Esophagus muscularis mucosa (tissue), 4 donors: ENCODE data around the gene ERICH6. TPM values are rescaled to one million over a fixed set of nuclear protein-coding genes. Genes with fewer than 3 reads are reported as not detected.

Experiments
- DNase-seq: peaks from one replicate; pipeline ENCODE4 v3.0.0-alpha.2; 2017; ENCODE audit errors: extremely low spot score
- H3K27ac ChIP-seq, 4 donors: fragments of 200-600 bp; sonication (generic); replicated peaks in 1 of 4; 1 replicate in 3 of 4; 2 replicates in 1 of 4; pipeline ENCODE4 v1.5.1; 2016 to 2019; ENCODE audit warnings: mild to moderate bottlenecking in 1 of 4
- H3K27me3 ChIP-seq, 4 donors: fragments of 200-600 bp; sonication (generic); one replicate each; pipeline versions ENCODE4 v1.5.1 to v1.6.0; 2016 to 2019
- H3K36me3 ChIP-seq, 4 donors: fragments of 200-600 bp; sonication (generic); one replicate each; pipeline ENCODE4 v1.5.1; 2016 to 2019
- H3K4me1 ChIP-seq, 4 donors: fragments of 200-600 bp; sonication (generic); one replicate each; pipeline ENCODE4 v1.5.1; 2016 to 2019
- H3K4me3 ChIP-seq, 4 donors: fragments of 200-600 bp; sonication (generic); 1 replicate in 2 of 4; 2 replicates in 2 of 4; pipeline ENCODE4 v1.5.1; 2016 to 2019; ENCODE audit warnings: mild to moderate bottlenecking in 4 of 4, moderate library complexity in 1 of 4
- H3K9me3 ChIP-seq, 4 donors: fragments of 200-600 bp; sonication (generic); 1 replicate in 3 of 4; 2 replicates in 1 of 4; pipeline ENCODE4 v1.5.1; 2016 to 2019
- CTCF ChIP-seq, 3 experiments: fragments of 200-600 bp in 2 of 3; fragments of 450-650 bp in 1 of 3; sonication (generic) in 2 of 3; IDR thresholded peaks; one replicate each; pipeline ENCODE4 v1.5.1; 2017 to 2019; ENCODE audit warnings: antibody characterized with exemption in 3 of 3, mild to moderate bottlenecking in 2 of 3, moderate library complexity in 1 of 3
- EP300 ChIP-seq: sonication (generic); formaldehyde crosslinking; IDR thresholded peaks from one replicate; pipeline ENCODE4 v1.6.1; 2017; ENCODE audit warnings: antibody characterized with exemption
- POLR2A ChIP-seq: fragments of 450-650 bp; IDR thresholded peaks from one replicate; pipeline ENCODE4 v1.6.1; 2017; ENCODE audit warnings: antibody characterized with exemption, moderate library complexity, mild to moderate bottlenecking, low read depth
- POLR2AphosphoS5 ChIP-seq, 2 donors: sonication (generic); formaldehyde crosslinking; IDR thresholded peaks; one replicate each; pipeline ENCODE4 v1.6.1; 2017; ENCODE audit warnings: antibody characterized with exemption in 2 of 2
- WGBS: methylation state at CpG from one replicate; pipeline ENCODE4 v1.1.5; 2018; 5-methylcytosine and 5-hydroxymethylcytosine counted together
- intact Hi-C: fragments of 100-400 bp; cut with DNase I; formaldehyde crosslinking; loops from one replicate; pipeline ENCODE4 v1.15.1; 2023
- total RNA-seq, 4 donors: library from RNA; depleted of rRNA; stranded (reverse); fragments of >200 nt; gene quantifications; one replicate each; pipeline versions ENCODE4 v1.1.0 to v1.2.1, GENCODE V29; 2016

ERICH6 gene
- total RNA-seq, 4 donors from 2014 or later: not detected

- WGBS: 87% methylated on average over 2 of the region's 2 CpGs
- TF ChIP-seq POLR2AphosphoS5 (IDR thresholded peaks at IDR 0.05): no peak
- no peak for TF ChIP-seq CTCF (IDR thresholded peaks at IDR 0.05)
- no peak for TF ChIP-seq EP300
- no peak for TF ChIP-seq POLR2A
- Histone ChIP-seq H3K4me3 (no peak overlapping the region), H3K9me3 (no peaks in the 10 kb centered on the region), H3K4me1 (peaks cover 18 to 47% (median 40%) of the 10 kb centered on the region in 4 donors), H3K36me3 (peaks cover 0 to 20% (median 12%) of the 10 kb centered on the region in 4 donors), H3K27ac (no peak overlapping the region), H3K27me3 (no peaks in the 10 kb centered on the region)
- DNase-seq: no peak
- intact Hi-C loops: no loop called here
Observed at GRCh38 chr3:150613709-150614480, 89.8 kb downstream of the ERICH6 start.

GRCh38 chr3:150613034-150613433 lies 90.7 kb downstream of the ERICH6 start:
- H3K27ac ChIP-seq: no peak overlapping the region
- 96% methylated on average over 2 of the region's 2 CpGs for WGBS
- H3K4me1 ChIP-seq: peaks cover 21 to 54% (median 44%) of the 10 kb centered on the region in 4 donors
- intact Hi-C loops: no loop called here
- H3K36me3 ChIP-seq: peaks cover 0 to 15% (median 10%) of the 10 kb centered on the region in 4 donors
- DNase-seq: no peak
- H3K27me3 ChIP-seq: no peaks in the 10 kb centered on the region
- TF ChIP-seq POLR2A (no peak), EP300 (no peak), CTCF (IDR thresholded peaks at IDR 0.05) (no peak), POLR2AphosphoS5 (IDR thresholded peaks at IDR 0.05) (no peak)
- H3K4me3 ChIP-seq: no peak overlapping the region
- H3K9me3 ChIP-seq: no peaks in the 10 kb centered on the region

DNA sequence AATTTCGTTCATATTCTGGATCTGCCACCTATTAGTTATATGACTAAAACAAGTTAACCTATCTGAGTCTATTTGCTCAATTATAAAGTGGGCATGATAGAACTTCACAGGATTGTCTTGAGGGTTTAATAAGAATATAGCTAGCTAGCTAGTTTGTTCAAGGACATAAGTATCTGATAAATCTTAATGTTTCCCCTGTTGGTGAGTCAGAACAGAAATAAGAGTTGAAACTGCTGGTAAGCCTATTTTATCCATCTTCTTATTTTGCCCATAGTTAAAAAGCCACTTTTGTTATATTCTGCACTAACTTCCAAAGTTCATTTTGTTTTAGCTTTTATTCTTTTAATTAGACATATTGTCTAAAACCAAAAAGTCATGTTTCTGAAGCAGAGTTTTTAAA lies 91.2 kb downstream of the ERICH6 start:
- no peaks in the 10 kb centered on the region for H3K9me3 ChIP-seq
- no peak for DNase-seq
- no peak overlapping the region for H3K27ac ChIP-seq
- intact Hi-C loops: no loop called here
- peaks cover 24 to 57% (median 50%) of the 10 kb centered on the region in 4 donors for H3K4me1 ChIP-seq
- peaks cover 0 to 15% (median 10%) of the 10 kb centered on the region in 4 donors for H3K36me3 ChIP-seq
- WGBS: 91% methylated on average over 1 of the region's 1 CpG
- TF ChIP-seq EP300 (no peak), POLR2A (no peak), POLR2AphosphoS5 (IDR thresholded peaks at IDR 0.05) (no peak), CTCF (IDR thresholded peaks at IDR 0.05) (no peak)
- H3K4me3 ChIP-seq: no peak overlapping the region
- no peaks in the 10 kb centered on the region for H3K27me3 ChIP-seq

GRCh38 chr3:150611666-150612065 lies 92.1 kb downstream of the ERICH6 start:
- 98% methylated on average over 25 of the region's 34 CpGs for WGBS
- Histone ChIP-seq H3K9me3 (no peaks in the 10 kb centered on the region), H3K27ac (no peak overlapping the region), H3K27me3 (no peaks in the 10 kb centered on the region), H3K36me3 (peaks cover 0 to 13% (median 11%) of the 10 kb centered on the region in 4 donors), H3K4me1 (peaks cover 26 to 60% (median 57%) of the 10 kb centered on the region in 4 donors), H3K4me3 (no peak overlapping the region)
- intact Hi-C loops: no loop called here
- no peak for TF ChIP-seq POLR2A
- no peak for TF ChIP-seq EP300
- DNase-seq: no peak

DNA sequence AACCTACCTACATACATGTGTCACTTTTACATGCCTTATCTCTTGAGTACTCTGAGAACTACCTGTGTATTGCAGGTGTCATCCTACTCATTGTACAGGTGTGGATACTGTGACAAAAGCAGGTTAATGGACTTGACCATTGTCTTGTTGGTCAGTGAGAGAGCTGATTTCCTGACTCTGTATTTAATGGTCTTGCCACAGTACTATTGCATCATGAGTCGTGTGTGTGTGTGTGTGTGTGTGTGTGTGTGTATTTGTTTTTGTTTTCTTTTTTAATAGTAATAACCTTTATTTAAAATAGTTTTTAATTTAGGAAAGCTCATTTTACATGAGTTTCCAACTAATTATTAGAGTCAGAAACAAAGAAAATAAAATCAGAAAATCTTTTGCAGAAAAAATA lies 92.9 kb downstream of the ERICH6 start:
- peaks cover 0 to 18% (median 10%) of the 10 kb centered on the region in 4 donors for H3K36me3 ChIP-seq
- WGBS: 22% methylated on average over 1 of the region's 1 CpG
- H3K4me3 ChIP-seq: no peak overlapping the region
- intact Hi-C loops: no loop called here
- TF ChIP-seq POLR2A (no peak), CTCF (IDR thresholded peaks at IDR 0.05) (no peak), POLR2AphosphoS5 (IDR thresholded peaks at IDR 0.05) (no peak)
- H3K4me1 ChIP-seq: peaks cover 26 to 69% (median 66%) of the 10 kb centered on the region in 4 donors
- H3K27me3 ChIP-seq: no peaks in the 10 kb centered on the region
- no peaks in the 10 kb centered on the region for H3K9me3 ChIP-seq
- no peak for DNase-seq
- no peak overlapping the region for H3K27ac ChIP-seq
